Tibial nerve (tissue), 4 donors: ENCODE data around the gene FRK.
A peak's percentile ranks its signal among the peaks of the same experiment; 100 is the strongest.

Experiments used
- CTCF ChIP-seq, 5 experiments: fragments of 200-600 bp in 3 of 5; fragments of 450-650 bp in 2 of 5; sonication (generic) in 3 of 5; IDR thresholded peaks; one replicate each; pipeline ENCODE4 v1.5.1; 2016 to 2019; ENCODE audit warnings: antibody characterized with exemption in 5 of 5, mild to moderate bottlenecking in 3 of 5, moderate library complexity in 2 of 5
- EP300 ChIP-seq, 2 donors: sonication (generic); formaldehyde crosslinking; IDR thresholded peaks; one replicate each; pipeline ENCODE4 v1.6.1; 2017; ENCODE audit warnings: antibody characterized with exemption in 2 of 2, mild to moderate bottlenecking in 1 of 2

GRCh38 chr6:116060572-116061283, at the start of gene FRK:
- TF ChIP-seq CTCF (IDR thresholded peaks at IDR 0.05): peak in 3 of 5 experiments; percentile 9 to 33 (median 24)
- TF ChIP-seq EP300 (IDR thresholded peaks at IDR 0.05): no peak
